Activated T-cell treated with anti-CD3 and anti-CD28 coated beads, Interleukin-2, amount 50 U/mL, for 48 hours (primary cell): ENCODE data around the gene IFT172.
"Not testable (repeated sequence)": the region's sequence is repeated elsewhere in the genome, so short reads cannot be mapped to it uniquely, and the experiment has no call there.

Source experiments
- DNase-seq, 2 experiments: peaks; one replicate each; pipeline ENCODE4 v3.0.0-alpha.2; 2020

Gene IFT172

DNA sequence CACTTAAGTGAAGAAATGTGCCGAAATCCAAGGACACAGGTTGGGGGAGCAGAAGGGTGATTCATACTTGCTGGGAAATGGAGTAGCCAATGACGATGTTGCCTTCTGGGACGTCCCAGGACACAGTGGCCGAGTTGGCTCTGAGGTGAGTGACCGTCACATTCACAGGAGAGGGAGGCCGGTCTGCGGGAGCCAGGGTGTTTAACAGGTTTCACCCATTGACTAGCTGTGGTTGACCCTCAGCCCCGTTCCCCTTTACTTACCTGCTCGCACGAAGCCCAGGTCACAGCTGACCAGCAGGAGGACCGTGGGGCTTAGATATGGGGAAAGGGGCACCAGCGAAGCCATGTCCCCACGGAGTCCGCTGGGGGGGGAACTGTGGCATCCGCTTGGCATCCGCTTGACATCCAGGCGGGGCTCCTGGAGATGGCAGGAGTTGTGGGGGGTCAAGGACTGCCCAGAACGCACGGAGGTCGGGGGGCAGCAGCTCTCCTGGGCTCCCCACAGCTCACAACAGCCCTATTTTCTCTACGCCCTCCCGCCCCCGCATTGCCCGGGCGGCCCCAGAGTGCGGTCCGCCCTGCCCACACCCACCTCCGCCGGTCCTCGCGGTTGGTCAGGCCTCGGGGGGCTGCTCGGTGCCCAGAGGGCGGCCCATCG lies 4.9 kb upstream of the IFT172 start:
- peak in 1 of 2 experiments; percentile 23 for DNase-seq

GRCh38 chr2:27493948-27494283 lies 4.4 kb upstream of the IFT172 start:
- no peak for DNase-seq

DNA sequence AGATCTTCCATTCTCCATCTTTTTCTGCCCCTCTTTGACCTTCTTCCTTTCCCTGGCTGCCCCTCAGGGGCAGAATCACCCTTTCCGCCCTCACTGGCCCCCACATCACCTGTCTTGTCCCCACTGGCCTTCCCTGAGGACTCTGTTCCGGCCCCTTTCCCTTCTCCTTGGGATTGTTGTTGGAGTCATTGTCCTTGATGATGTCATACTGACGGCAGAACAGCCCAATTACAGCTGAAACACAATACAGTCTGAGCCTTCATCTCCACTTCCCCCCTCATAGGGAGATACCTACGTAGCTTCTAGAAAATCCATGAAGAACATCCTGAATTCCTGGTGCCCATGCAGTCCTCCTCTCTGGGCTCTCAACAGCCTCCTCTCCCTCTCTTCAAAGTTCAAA lies 3.0 kb upstream of the IFT172 start:
- DNase-seq: no peak

GRCh38 chr2:27489118-27489497 lies 435 bp downstream of the IFT172 start:
- DNase-seq: no peak

- DNase-seq: no peak
These were observed 4.0 kb downstream of the IFT172 start for GRCh38 chr2:27485496-27485895.

- no peak for DNase-seq
These were observed 17.6 kb downstream of the IFT172 start for GRCh38 chr2:27471961-27472360.

- no peak for DNase-seq
These were observed 25.1 kb downstream of the IFT172 start for GRCh38 chr2:27464443-27464842.

DNA sequence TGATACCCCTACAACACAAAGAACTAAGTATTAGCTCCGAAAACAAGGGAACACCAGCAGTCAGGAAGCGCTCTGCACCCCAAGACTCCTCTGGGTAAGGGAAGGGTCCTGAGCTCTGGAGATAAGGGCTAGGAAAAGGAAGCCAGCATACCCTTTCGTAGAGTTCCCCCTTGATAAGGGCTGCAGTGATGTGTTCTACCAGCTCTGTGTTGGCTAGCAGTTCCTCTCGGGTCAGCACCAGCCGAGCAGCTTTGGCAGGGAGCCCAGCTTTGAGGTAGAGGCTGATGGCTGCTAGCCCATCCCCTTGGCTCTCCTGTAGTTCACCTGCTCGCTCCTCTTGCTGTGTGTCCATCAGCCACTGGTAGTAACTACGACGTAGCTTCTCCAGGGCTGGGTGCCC lies 28.4 kb downstream of the IFT172 start:
- DNase-seq: no peak

- no peak for DNase-seq
These were observed 35.6 kb downstream of the IFT172 start for GRCh38 chr2:27453968-27454367.

DNA sequence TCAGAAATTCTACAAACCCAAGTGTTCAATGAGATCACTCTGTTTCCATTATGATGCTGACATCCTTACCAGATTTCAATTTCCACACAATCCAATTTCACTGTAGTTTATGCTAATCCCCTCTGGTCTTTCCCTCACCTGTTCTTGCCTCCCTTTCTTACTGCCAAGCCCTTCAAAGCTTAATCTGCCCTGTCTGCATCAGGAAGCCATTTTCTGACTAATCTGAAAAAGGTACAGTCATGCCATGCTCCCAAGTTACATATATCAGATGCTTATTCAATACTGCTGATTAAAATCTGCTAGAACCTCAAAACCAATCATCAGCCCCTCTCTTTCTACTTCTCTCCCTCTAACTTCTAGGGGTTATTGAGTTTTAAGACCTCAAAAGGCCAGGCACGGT lies 38.4 kb downstream of the IFT172 start:
- DNase-seq: no peak

DNA sequence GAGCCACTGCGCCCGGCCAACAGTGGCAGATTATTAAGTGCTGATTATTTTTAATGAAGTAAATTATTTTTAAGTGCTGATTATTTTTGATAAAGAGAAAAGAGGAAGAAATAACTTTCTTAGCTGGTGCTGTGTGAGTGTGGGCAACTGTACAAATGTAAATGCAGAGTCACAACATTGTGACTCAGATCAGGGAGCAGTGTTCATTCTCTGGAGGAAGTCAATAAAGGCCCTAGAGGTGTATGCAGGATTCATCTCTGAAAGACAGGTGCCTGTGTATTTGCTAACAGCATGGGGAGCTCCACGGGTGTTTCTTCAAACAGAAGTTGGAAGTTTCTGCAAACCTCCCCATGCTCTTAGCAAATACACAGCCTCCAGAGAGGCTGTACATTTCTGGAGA lies 41.2 kb downstream of the IFT172 start:
- no peak for DNase-seq

DNA sequence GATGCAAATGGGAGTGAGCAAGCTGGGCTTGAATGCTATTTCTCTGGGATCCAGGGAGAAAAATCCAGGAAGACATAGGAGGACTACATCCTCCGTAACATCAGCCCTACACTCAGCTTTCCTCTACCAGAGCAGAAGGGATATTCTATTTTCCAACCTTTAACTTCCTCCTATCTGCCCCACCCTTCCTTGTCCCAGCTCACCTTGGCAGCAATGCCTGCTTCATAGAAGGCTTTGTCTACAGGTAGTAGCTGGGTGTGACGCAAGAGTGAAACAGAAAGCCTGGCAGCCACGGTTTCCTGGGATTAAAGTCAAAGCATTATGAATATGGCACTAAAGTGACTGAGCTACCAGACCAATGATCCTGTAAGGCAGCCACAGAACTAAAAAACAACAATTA lies 43.5 kb downstream of the IFT172 start:
- DNase-seq: no peak

DNA sequence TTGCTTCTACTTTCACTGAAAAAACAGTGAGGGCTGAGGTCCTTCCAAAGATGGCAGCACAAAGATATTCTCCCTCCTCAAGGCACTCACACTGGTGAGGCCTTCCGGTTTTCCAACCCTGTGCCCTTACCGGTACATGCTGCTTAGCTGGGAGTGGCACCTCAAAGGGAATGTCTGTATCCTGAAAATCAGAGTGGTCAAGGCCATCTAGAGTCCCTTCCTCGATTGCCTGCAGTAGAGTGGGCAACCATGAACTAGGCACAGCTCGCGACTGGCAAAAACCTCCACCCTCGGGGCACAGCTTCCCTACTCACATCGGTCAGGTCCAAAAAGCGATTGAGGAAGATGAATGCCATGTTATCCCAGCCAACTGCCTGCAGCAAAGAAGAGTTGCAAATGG lies 43.9 kb downstream of the IFT172 start:
- DNase-seq: no peak

GRCh38 chr2:27445155-27445554 lies 44.4 kb downstream of the IFT172 start:
- DNase-seq: no peak

- DNase-seq: no peak
These were observed 46.6 kb downstream of the IFT172 start for GRCh38 chr2:27442920-27443282.

DNA sequence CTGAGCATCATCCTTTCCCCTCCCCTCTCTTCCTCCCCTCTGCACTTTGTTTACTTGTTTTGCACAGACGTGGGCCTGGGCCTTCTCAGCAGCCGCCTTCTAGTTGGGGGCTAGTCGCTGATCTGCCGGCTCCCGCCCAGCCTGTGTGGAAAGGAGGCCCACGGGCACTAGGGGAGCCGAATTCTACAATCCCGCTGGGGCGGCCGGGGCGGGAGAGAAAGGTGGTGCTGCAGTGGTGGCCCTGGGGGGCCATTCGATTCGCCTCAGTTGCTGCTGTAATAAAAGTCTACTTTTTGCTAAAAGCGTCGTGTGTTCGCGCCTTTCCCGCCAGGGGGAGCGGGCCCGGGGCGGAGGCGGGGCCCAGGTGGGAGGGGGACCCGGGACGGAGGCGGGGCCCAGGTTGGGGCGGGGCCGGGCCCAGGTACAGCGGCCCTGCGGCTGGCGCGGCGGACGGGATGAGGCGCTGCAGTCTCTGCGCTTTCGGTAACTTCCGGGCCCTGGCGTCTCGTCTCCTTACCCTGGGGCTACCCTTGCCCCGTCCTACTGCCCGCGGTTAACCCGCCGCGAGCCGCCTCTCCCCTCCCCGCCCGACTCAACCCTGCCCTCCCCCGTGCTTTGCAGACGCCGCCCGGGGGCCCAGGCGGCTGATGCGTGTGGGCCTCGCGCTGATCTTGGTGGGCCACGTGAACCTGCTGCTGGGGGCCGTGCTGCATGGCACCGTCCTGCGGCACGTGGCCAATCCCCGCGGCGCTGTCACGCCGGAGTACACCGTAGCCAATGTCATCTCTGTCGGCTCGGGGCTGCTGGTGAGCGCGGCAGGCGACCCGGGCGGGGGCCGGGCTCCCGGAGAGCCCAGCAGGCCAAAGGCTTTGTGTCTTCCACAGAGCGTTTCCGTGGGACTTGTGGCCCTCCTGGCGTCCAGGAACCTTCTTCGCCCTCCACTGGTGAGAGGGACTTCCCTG lies 47.3 kb downstream of the IFT172 start, which contains the start of gene KRTCAP3:
KRTCAP3 (plus strand) TSS at position 424 of the 962 bp plus-strand sequence; CDS start at position 456, 32 bp downstream.
- DNase-seq: peak; percentile 38 to 56

GRCh38 chr2:27441226-27441926 lies 48.2 kb downstream of the IFT172 start:
- no peak for DNase-seq

GRCh38 chr2:27435628-27436027 lies 53.9 kb downstream of the IFT172 start:
- DNase-seq: no peak

DNA sequence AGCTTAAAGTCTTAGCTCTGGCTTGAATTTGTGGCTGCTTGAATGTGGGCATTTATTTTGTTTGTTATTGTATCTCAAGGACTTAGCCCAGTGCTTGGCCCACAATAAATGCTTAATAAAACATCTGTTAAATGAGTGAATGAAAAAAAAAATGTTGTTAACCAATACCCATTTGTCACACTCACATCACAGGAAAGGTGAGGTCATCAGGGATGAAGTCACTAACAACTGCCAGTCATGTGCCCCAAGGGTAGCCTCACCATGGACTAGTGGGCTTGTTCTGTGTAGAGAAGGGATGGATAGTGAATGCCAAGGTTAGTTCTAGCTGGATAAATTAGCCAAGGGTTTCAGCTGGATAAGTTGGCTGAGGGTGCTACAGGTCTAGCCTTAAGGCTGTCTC lies 58.1 kb downstream of the IFT172 start:
- DNase-seq: no peak

DNA sequence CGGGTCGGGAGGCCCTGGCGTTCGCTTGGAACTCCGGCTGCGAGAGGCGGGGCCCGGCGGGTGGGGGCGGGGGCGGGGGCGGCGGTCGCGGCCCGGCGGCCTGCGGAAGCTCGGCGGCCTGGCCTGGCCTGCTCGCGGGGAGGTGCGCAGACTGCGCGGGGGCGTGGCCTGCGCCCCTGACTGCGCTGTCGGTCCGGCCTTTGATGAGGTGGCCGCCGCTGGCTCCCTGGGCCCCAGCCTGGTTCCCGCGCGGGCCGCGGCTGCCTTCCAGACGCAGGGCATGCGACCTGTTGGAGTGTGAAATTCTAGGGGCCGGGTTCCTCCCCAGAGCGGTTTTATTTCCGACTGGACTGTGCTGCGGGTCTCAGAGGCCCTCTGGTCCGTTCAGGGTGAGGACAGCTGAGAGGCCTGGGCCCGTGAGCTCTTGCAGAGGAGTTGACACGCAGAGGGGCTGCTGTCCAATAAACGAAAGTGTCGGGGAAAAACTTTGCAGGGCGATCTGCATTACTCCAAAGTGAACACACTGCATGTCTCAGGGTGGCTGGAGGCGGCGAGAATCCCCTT lies 60.5 kb downstream of the IFT172 start:
- peak; percentile 82 to 88 for DNase-seq

- DNase-seq: peak; percentile 96
These were observed 61.1 kb downstream of the IFT172 start, which contains the start of gene NRBP1 for GRCh38 chr2:27428213-27428977. Gene NRBP1 (plus strand): TSS chr2:27428631. CDS start chr2:27433274, 4,643 bp downstream.

- DNase-seq: no peak
These were observed 61.7 kb downstream of the IFT172 start for GRCh38 chr2:27427863-27428212.

DNA sequence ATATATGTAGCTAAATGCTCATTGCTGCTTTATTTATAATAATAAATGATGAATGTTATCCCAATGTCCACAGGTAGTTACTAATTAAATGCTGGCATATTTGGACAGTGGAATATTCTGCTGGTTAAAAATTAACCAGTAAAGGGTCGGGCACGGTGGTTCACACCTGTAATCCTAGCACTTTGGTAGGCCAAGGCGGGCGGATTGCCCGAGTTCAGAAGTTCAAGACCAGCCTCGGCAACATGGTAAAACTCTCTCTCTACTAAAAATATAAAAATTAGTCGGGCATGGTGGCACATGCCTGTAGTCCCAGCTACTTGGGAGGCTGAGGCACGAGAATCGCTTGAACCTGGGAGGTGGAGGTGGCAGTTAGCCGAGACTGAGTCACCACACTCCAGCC lies 64.5 kb downstream of the IFT172 start:
- DNase-seq: not testable (repeated sequence)
